COR-L47 (cell line): ENCODE results near the gene FAM47E.
A peak's percentile ranks its signal among the peaks of the same experiment; 100 is the strongest.

Source experiments
- DNase-seq: peaks from one replicate; lab custom pipeline; 2025; lab: John Stamatoyannopoulos, UW

Gene FAM47E

GRCh38 chr4:76301775-76302162 lies 50.2 kb downstream of the FAM47E start:
- DNase-seq = no peak

GRCh38 chr4:76302826-76303438 lies 51.4 kb downstream of the FAM47E start:
- DNase-seq = no peak

GRCh38 chr4:76305033-76305687 lies 53.6 kb downstream of the FAM47E start:
- DNase-seq = no peak

GRCh38 chr4:76305971-76306881 lies 54.7 kb downstream of the FAM47E start, which contains the start of gene STBD1:
STBD1 (plus strand) TSS chr4:76306733; CDS start chr4:76306770, 37 bp downstream.
- peak; percentile 21 for DNase-seq

DNA sequence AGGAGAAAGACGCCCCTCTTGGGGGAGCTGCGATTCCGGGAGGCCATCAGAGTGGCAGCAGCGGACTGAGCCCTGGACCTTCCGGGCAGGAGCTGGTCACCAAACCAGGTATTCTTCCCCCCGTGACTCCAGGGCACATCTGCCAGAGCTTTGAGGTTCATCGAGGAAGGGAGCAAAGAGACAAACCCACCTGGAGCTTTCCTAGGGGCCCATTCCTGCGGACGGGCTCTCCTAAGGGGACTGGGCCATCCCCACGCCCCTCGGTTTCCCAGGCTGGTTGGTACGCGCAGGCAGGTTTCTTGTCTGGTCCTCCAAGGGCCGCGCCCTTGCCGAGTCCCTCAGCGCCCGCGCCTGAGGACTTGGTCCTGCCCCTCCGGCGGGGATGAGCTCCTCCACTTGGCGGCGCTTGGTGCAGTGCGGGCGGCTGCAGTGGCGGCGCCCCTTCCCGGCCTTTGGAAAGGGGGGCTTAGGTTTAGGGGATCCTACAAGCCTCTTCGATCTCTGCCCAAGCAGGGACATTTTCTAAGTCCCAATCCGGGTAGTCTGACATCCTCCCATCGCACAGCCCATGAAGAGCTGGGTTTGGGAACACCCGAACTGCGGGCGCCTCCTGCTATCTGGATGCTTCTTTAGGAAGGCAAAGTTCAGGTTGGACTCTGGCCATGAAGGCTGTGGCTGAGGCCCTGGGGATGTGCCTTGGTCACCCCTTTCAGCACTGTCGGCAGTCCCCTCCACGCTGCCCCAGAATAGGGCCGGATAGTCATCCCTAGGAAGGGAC lies 55.5 kb downstream of the FAM47E start:
- DNase-seq = peak; percentile 11

- no peak for DNase-seq
Observed at GRCh38 chr4:76307660-76308014, 56.1 kb downstream of the FAM47E start.

GRCh38 chr4:76308548-76308947 lies 57.0 kb downstream of the FAM47E start:
- DNase-seq = no peak

DNA sequence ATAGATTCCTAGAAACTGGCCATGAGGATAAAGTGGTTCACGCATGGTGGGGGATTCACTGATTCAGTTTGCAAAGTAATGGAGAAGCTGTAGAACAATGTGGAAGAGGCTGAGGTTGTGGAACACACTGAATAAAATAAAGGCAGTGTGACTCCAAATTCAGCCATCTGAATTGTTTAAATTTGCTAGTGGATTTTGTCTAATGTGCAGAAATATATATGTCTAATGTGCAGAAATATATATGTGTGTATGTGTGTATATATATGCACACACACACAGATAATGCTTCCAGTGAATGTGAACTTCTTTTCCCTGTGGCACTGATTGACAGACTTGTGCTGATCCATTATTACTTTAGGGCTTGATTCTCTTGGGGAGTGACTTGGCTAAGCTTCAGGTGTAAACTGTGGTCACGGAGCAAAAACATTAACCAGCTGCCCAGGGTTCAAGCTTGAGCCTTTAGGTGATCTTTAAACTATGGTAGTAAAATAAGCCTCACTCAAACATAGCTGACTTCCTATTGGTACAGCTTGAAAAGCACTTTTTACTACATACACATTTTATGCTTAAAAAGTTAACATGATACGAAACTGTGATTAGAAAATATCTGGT lies 58.5 kb downstream of the FAM47E start:
- no peak for DNase-seq

DNA sequence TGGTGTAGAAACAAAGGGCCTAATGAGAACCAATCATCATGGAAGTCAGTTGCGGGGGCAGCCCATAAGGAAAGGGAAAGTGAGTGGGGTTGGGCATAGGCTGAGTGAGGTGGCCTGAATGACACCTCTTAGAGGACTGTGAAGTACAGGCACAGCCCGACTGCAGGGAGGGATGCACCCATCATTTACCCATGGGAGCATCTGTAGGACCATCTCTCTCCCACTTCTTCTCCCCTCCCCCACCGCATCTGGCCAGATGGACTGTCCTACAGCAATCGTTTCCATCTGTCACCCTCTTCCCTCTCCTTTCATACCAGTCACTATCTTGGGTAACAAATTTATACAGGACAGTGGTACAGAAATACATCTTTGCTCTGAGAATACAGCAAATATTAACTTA lies 59.2 kb downstream of the FAM47E start:
- DNase-seq = no peak

DNA sequence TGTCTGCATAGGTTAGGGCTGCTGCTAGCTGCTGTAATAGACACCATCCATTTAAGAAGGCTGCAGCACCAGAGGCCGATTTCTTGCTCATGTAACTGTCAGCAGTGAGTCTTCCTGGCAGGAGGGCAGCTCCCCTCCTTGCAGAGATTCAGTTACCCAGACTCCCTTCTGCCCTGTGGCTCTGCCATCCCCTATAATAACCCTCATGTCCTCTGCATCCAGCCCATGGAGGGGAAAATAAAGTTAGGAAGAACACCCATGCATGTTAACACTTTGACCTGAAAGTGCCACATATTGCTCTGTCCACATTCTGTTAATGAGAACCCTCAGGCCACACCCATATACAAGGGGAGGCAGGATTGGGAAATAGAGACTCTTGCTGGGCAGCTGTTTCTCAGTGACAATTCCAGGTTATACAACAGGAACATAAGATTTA lies 60.4 kb downstream of the FAM47E start:
- DNase-seq = no peak

DNA sequence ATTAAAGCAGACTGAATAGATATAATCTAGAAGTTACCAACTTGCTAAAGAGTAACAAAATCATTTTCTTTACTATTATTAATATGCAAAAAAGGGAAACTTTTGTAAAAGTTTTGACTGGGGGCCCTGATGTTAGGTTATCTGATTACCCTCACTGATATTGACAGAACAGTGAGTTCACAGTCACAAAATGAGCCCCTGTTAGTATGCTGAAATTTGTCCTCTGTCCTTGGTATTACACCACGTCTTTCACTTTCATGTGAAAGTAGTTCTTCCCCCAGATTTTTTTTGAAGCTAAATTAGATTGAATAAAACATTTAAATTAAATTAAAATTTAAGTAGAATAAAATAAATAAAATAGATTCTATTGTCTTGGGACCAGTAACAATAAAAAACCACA lies 60.9 kb downstream of the FAM47E start:
- DNase-seq = no peak

DNA sequence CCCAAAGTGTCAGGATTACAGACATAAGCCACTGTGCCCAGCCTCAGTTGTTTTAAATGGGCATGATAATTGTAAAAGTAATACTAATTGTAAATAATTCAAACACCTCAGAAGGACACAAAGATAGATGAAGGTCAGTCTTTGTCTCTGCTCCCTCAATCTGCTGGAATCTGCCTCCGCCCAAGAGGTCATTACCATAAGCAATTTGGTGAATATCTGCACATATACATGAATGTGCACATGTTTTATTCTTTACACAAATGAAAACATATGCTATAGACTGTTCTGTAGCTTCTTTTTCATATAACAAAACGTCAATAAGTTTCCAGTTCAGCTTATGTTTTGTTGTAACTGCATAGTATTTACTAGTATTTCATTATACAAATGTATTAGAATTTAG lies 62.0 kb downstream of the FAM47E start:
- no peak for DNase-seq

DNA sequence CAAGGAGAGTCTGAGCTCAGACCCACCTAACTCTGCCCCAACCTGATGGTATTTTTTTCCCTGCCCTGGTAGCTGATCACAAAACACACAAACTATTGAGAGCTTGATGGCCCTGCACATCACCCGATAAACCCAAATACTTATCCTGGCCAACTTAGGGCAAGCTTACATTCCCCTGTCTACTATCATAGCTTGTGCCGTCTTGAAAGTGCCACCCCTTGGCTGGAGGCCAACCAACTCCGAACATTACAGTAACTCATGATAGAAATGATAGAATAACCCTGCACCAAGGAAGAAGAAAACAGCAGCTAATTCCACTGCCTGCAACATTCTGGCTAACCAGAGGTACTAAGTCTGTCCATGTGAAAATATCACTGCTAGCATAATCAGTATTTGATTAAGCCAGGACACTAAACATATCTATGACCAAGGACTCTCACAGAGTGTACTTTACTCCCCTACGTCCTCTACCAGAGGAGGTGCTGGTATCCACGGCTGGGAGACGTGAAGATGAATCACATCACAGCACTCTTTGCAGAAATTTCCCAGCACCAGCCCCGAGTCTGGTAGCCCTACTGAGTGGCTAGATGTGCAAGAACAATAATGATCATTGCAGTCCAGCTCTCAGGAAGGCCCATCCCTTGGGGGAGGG lies 63.9 kb downstream of the FAM47E start:
- no peak for DNase-seq

- no peak for DNase-seq
Observed at GRCh38 chr4:76316131-76316530, 64.6 kb downstream of the FAM47E start.

DNA sequence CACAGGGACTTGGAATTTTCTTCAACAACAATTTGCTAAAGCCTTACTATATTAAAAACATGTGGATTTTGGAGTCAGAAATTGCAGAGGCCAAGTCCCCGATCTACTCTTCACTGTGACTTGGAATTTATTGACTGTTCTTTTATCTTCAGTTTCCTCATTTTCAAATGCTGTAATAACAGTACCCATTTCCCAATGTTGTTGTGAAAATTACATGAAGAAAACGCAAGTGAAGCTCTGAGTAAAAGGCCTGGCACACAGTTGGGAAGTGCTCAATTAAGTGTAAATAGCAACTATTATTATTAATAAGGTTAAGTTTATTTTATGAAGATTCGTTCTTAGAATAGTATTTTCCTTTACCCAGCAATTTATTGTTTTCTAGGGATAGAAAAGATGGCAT lies 70.7 kb downstream of the FAM47E start:
- no peak for DNase-seq

DNA sequence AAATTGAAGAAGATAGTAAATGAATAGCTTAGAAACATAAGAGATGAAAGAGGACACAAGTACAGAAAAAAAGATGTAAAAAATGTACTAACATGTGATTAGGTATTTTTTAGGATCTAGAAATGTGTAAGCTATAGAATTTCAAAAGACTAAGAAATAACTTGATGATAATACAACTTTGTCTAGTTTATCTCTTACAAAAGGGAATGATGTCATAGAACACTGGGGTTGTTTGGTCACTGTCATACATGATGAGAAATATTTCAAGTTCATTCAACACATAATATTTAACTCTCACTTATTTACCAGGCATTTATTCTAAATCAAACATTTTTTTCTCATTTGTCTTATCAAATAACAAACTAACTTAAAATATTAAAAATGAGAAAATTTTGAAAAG lies 73.6 kb downstream of the FAM47E start:
- DNase-seq = no peak

DNA sequence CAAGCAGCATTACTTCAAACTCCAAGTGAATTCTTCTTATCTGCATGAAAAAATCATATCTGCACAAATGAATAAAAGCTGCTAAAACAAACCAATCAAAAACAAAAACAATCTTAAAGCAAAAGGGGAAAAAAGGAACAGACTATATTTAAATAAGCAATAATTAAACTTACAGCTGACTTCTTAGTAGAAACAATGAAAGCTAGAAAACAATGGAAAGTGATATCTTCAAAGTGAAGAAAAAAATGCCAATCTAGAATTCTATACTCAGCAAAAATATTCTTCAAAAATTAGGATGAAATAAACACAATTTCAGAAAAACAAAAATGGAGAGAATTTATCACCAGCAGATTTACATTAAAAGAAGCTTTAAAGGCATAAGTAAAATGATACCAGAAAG lies 75.0 kb downstream of the FAM47E start:
- DNase-seq = no peak
